GM21619 (cell line): ENCODE data around the gene PC.
"Not testable (repeated sequence)": the region's sequence is repeated elsewhere in the genome, so short reads cannot be mapped to it uniquely, and the experiment has no call there.

Source experiments
- ATAC-seq: cut with Tn5 transposase; IDR thresholded peaks from one replicate; pipeline ENCODE4 v1.9.1; 2021; ENCODE audit not compliant: unreplicated experiment

Gene PC

GRCh38 chr11:66845143-66845875 lies 112.9 kb downstream of the PC start:
- ATAC-seq: no peak

- no peak for ATAC-seq
These were observed 113.6 kb downstream of the PC start for GRCh38 chr11:66844496-66845142.

GRCh38 chr11:66843776-66844495 lies 114.2 kb downstream of the PC start:
- no peak for ATAC-seq

- ATAC-seq: peak; percentile 72
These were observed 115.0 kb downstream of the PC start, which contains the start of gene RCE1 for GRCh38 chr11:66842896-66843775. TSS of gene RCE1 (plus strand) at chr11:66843441. CDS start at chr11:66843456, 15 bp downstream.

- ATAC-seq: no peak
These were observed 115.7 kb downstream of the PC start for GRCh38 chr11:66842501-66842895.

GRCh38 chr11:66841861-66842260 lies 116.3 kb downstream of the PC start:
- ATAC-seq: no peak

GRCh38 chr11:66840317-66841091 lies 117.7 kb downstream of the PC start:
- no peak for ATAC-seq

- ATAC-seq: no peak
These were observed 122.3 kb downstream of the PC start for GRCh38 chr11:66835768-66836405.

- no peak for ATAC-seq
These were observed 123.2 kb downstream of the PC start for GRCh38 chr11:66834943-66835342.

GRCh38 chr11:66834539-66834845 lies 123.7 kb downstream of the PC start:
- no peak for ATAC-seq

GRCh38 chr11:66824573-66824972 lies 133.6 kb downstream of the PC start:
- not testable (repeated sequence) for ATAC-seq

GRCh38 chr11:66823700-66824099 lies 134.5 kb downstream of the PC start:
- ATAC-seq: no peak

- ATAC-seq: no peak
These were observed 137.3 kb downstream of the PC start for GRCh38 chr11:66820901-66821300.

GRCh38 chr11:66820381-66820780 lies 137.8 kb downstream of the PC start:
- no peak for ATAC-seq

GRCh38 chr11:66818231-66818955 lies 139.8 kb downstream of the PC start:
- ATAC-seq: no peak

GRCh38 chr11:66815646-66816045 lies 142.5 kb downstream of the PC start:
- no peak for ATAC-seq

- no peak for ATAC-seq
These were observed 143.5 kb downstream of the PC start for GRCh38 chr11:66814678-66815077.

- no peak for ATAC-seq
These were observed 147.5 kb downstream of the PC start for GRCh38 chr11:66810576-66811185.

- ATAC-seq: no peak
These were observed 148.6 kb downstream of the PC start for GRCh38 chr11:66809592-66809991.
